SKM-1 (cell line): ENCODE data around the gene PALMD.

Experiments
- DNase-seq: peaks from one replicate; lab custom pipeline; 2025; ENCODE audit not compliant: unreplicated experiment; lab: John Stamatoyannopoulos, UW

PALMD gene, protein sequence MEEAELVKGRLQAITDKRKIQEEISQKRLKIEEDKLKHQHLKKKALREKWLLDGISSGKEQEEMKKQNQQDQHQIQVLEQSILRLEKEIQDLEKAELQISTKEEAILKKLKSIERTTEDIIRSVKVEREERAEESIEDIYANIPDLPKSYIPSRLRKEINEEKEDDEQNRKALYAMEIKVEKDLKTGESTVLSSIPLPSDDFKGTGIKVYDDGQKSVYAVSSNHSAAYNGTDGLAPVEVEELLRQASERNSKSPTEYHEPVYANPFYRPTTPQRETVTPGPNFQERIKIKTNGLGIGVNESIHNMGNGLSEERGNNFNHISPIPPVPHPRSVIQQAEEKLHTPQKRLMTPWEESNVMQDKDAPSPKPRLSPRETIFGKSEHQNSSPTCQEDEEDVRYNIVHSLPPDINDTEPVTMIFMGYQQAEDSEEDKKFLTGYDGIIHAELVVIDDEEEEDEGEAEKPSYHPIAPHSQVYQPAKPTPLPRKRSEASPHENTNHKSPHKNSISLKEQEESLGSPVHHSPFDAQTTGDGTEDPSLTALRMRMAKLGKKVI

DNA sequence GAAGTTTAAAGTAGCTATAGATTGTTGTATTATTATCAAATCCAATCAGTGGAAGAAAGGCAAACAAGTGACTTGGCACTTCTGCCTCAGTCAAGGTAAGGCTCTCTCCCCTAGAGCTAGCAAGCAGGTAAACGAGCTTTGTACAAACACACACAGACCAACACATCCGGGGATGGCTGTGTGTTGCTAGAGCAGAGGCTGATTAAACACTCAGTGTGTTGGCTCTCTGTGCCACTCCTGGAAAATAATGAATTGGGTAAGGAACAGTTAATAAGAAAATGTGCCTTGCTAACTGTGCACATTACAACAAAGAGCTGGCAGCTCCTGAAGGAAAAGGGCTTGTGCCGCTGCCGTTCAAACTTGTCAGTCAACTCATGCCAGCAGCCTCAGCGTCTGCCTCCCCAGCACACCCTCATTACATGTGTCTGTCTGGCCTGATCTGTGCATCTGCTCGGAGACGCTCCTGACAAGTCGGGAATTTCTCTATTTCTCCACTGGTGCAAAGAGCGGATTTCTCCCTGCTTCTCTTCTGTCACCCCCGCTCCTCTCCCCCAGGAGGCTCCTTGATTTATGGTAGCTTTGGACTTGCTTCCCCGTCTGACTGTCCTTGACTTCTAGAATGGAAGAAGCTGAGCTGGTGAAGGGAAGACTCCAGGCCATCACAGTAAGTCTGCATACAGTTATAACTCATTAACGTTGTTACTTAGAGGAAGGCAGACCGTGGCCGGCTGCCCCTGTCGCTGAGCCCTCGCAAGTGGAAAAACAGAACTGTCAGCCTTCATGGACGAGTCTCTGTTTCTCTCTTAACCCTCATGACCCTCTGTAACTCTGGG lies at the start of gene PALMD:
Gene PALMD (plus strand): TSS at position 415 of the 833 bp plus-strand sequence. CDS start 205 bp downstream, at position 620.
- no peak for DNase-seq

DNA sequence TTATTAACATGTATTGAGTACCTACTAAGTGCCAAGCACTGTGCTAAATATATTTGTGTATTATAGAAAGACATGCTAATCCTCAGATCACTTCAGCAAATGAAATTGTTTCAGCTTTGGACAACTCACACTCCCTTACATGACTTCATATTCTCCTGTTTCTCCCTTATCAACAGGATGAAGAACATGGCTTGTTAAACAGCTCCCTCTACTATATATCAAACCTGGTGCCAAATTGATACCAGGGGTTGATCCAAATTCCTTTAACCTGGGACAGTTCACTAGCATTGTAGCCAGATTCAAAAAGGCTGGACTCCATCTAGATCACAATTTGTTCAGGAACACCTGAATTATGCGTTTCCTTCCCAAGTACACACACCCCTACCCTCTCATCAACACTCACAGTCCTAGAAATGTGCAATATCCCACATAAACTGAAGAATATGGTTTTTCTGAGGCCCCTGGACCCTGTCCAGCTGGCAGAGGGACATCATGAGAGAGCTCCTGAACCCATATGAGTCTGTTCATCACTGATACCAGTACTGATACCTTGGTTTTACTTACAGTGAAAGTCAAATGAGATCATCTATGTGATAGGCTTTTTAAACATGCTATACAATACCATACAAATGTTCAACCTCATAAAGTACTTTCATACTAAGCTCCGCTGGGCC lies 47.0 kb upstream of the PALMD start:
- no peak for DNase-seq

DNA sequence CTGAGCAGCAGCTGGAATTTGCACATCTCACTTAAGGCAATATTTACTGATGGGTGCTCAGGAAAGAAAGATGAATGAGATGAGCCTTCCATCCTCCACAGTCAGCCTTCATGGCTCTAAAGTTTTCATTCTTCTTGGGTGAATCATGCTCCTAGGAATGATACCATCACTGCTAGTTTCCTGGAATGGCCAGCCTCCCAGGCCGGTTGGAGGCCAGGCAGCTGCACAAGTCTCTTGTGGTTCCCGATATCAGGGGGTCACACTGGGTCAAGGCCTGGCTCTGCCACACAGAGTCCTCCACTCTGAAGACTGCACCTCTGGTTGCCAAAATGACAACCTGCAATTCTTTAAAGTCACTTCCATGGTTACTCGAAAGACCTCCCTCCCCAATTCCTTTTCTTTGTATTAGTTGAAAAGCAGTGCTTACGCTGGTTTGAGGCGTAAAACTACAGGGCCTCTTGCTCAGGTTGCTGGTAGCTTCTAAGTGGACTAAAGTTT lies 46.2 kb upstream of the PALMD start:
- DNase-seq: no peak

DNA sequence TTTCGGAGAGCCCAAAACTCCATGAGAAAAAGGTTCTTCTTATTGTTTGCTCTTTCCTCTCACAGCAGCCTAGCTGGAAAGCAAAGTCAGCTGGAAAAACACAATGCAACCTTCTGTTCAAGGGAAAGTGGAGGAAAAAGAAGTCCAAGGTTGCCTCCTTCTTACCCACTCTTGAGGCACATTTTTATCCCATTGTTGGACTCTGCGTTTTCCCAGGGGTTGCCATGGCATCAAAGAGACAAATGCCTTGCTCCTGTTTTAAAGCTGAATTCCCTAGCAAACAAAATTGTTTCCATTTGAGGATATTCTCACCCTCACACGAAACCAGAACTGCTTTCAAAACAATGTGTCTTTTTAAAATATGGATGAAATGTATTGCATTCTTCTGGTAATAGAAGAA lies 45.1 kb upstream of the PALMD start:
- no peak for DNase-seq

DNA sequence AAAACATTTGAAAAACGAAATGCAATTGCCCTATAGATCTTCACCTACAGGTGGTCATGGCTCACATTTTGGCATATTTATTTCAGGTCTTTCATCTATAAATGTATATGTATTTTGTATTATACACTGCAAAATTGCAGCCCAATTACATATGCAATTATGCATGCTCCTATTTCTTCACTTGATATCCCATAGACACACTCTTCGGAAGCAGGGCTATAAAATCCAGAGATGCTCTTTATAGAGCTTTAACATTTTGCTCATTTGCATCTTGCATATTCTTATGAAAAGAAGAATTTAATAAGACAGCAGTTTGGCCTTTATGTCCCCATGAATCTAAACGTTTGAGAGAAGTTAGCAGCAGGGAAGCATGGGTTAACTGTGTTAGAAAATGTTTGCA lies 44.7 kb upstream of the PALMD start:
- no peak for DNase-seq

DNA sequence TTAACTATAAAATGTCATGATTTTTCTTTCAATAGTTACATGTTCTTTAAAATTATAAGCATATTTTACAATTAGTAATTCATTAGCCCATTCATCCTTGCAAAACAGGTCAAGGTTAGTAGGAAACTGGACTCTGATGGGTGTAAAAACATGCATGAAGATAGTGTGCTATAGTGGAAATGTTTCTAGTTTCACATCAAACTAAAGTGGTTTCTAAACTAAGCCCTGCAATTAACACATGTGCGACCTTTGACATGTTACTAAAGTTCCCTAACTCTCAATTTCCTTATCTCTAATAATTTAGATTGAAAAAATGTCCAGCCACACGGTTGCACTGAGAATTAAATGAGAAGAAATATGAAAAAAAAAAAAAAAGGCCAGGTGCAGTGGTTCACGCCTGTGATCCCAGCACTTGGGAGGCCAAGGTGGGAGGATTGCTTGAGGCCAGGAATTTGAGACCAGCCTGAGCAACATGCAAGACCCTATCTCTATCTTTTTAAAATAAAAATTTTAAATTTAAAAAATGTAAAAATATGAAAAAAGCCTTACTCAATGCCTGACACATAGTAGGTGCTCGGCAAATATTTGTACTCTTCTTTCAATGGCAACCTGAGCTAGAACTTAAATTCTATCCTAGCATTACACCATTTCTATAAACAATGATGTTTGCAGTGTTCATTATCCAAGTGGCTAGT lies 44.1 kb upstream of the PALMD start:
- no peak for DNase-seq

DNA sequence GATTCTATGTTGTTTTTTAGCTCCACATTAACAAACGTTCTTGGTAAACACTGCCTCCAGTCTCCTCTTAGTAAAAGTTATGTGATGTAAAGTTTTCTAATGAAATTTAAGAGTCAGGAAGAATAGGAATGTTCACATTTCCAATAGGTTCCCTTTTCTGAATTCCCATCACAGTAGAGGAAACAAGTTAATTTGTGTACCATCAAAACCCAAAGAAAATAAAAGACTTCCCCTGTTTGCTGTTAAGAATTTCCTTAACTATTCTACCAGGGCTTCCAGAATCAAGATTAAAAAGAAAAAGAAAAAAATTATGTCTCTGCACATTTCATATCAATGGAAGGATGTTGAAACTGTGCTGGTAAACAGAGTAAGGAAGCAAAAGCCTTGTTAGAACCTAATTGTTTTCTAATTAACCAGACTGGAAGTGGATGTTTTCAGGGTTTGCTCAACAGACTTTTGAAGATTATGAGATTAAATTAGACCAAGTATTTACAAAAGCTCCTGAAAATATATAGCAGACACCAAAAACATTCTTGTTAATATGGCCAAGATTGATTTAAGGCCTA lies 43.4 kb upstream of the PALMD start:
- no peak for DNase-seq

DNA sequence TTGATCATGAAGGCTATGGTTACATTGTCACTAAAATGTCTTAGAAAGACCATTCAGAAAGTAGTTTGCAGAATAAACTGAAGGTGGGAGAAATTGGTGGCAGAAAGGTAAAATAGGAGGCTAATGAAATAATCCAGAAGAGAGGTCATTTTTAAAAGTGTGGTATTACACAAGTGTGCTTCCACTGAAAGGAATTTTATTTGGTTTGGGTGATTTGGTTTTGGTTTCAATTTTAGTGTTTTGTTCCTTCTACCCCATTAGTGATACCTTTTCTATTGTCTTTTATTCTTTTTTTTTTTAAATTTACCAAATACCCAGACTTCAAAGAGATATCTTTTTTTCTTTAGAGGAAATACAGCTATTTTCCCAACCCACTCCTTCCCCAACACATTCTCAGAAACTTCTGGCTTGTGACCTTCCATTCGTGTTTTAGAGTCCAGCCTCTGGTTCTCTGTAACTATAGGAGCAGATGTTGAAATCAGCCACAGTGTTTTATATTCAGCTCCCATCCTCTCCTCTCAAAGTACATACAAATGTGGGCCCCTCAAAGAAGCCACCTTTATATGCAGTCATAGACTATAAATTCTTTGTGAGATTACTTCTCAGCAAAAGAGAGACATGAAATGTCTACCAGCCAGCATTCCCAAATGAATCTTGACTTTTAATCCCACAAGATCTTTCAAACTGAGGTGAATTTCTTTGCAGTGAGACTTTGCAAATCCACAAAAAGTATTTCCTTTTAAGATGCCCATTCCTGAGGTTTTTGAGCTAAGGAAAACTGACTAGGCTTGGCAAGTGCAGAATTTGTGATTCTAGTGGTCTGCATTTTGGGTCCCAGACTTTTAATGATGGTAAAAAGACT lies 42.0 kb upstream of the PALMD start:
- no peak for DNase-seq

DNA sequence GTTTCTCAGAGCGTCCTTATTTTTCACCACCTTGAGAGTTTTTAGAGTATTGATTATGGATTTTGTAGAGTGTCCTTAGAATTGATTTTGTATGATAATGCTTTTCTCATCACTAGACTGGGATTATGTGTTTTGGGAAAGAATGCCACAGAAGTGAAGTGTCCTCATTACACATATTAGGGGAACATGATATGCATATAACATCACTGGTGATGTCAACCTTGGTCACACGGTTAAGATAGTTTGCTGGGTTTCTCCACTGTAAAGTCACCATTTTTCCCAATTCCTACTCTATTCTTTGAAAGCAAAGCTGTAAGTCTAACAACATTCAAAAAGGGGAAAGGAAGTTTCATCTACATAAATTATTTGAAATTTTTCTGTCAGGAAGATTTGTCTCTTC lies 39.6 kb upstream of the PALMD start:
- no peak for DNase-seq

DNA sequence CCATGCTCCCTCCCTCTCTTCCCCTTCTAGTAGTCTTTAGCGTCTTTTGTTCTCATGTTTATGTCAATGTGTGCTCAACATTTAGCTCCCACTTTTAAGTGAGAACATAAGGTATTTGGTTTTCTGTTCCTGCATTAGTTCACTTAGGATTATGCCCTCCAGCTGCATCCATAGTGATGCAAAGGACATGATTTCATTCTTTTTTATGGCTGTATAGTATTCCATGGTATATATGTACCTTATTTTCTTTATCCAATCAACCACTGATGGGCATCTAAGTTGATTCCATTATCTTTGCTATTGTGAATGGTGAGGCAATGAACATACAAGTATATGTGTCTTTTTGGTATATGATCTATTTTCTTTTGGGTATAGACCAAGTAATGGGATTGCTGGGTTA lies 38.3 kb upstream of the PALMD start:
- DNase-seq: no peak

DNA sequence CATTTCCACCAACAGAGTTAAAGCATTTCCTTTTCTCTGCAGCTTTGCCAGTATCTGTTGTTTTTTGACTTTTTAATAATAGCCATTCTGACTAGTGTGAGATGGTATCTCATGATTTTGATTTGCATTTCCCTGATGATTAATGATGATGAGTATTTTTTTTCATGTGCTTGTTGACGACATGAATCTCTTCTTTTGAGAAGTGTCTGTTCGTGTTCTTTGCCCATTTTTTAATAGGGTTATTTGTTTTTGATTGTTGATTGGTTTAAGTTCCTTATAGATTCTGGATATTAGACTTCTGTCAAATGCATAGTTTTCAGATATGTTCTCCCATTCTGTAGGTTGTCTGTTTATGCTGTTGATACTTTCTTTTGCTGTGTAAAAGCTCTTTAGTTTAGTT lies 37.9 kb upstream of the PALMD start:
- no peak for DNase-seq

DNA sequence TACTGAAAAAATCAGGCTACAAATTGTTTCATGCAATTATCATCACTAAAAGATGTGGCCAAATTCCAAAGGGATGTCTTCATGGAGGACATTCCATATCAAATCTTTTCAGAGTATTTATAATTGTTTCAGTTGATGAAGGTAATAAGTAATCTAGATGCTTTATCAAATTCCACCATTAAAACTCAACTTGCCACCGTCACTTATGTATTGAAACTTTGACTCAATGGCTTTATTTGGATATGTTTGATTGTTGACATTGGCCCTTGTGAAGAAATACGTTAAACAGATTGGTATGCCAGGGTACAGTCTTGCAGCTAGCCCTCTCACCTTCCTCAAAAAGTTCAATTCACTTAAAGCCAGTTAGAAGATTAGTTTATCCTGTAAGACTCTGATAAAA lies 32.2 kb upstream of the PALMD start:
- DNase-seq: no peak

DNA sequence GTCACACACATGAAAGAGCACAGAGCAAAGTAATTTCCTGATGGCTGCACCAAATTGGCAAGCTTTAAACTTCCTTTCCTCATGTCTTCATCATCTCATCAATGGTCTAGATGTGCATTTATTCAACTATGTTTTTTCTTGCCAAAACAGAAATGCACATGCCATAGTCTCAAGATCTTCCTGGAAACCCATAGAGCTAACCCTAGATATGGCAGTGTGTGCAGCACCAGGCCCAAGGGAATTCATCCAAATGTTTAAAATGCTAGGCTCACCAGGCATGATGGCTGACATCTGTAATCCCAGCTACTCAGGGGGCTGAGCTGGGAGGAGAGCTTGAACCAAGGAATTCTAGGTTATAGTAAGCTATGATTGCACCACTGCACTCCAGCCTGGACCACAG lies 31.2 kb upstream of the PALMD start:
- no peak for DNase-seq

DNA sequence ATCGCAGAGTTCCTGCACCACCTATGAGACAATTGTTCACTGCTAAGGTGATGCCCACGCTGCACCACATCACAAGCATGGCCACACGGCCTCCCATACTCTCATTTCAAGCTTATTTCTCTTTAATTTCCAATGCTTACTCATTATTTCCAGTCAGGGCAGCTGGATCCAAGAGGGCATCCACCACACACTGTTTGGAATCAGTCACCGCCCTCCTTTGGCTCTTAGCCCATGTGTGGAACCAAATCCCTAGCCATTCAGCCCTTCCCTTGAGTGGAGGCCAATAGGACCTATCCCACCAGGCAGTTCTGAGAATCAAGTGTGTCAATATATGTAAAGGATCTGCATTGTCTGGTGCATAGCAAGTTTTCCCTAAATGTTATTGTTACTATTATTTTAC lies 26.3 kb upstream of the PALMD start:
- DNase-seq: no peak

DNA sequence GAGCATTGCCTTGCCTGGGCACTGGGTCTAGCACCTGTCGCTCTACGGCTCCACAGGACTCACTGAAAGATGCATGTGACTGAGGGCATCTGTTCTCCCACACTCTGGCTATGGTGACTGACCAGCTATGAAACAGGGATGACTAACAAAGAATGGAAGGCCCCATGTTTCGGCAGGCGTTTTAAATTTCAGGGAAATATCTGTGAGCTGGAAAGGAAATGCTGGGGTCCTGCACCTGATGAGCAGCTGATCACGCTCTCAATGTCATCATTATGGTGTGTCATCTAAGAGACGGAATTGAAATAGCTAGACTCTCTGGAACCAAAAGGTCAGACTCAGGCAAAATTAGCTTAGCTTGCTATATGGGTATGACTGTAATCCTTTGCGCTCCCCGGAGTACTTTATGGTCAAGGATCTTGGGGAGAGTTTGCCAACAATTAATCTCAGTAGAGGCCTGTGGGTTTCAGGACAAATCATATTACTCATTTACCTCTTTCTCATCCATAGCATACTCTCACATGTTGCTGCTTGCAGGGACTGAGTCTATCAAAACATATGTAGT lies 24.5 kb upstream of the PALMD start:
- DNase-seq: no peak

DNA sequence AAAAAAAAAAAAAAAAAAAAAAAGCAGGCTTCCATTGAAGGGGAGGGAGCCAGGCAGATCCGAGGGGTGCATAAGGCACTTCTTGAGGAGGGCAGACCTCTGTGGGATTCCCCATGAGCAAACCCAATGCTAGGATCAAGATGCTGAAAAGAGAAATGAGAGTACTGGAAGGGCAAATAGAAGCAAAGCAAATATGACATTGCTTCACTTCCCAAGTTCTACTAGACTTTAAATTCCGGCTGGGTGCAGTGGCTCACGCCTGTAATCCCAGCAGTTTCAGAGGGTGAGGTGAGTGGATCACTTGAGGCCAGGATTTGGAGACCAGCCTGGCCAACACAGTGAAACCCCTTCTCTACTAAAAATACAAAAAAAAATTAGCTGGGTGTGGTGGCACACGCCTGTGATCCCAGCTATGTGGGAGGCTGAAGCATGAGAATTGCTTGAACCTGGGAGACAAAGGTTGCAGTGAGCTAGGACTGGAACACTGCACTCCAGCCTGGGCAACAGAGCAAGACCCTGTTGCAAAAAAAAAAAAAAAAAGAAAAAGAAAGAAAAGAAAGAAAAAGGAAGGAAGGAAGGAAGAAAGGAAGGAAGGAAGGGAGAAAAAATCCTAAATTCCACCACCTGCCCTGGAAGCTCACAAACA lies 23.1 kb upstream of the PALMD start:
- DNase-seq: no peak

DNA sequence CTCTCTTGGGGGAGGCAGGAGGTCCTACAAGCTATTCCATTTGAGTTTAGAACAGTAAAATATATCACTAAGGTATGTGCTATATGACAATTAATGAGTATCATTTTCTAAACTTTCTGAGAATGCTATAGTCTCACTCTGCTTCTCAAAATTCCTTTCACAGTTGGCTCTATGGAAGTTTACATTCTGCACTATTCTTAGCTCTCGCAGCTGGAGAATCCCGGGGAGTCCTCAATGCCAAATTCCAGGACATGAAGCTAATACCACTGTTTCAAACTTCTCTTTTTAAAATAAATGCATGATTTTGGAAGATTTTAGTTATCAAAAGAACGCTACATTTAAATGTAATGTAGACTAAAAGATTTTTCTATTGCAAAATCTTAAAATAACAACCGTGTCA lies 22.4 kb upstream of the PALMD start:
- no peak for DNase-seq

DNA sequence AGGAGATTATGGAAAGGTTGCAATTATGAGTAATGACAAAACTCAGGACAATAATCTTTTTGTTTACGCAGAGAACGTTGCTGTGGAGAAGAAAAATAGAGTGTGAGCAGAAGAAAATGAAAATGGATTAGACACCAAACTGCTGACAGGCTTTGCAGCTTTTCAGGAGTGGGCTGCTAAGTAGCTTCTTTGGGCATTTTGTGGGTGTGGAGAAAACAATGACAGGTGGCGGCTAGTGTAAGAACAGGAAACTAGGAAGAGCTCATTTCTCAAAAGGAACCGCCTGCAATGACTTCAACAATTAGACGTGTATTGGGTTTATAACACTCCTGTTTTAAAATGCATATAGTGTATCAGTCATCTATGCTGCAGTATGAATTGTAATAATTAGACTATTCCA lies 18.3 kb upstream of the PALMD start:
- DNase-seq: no peak

DNA sequence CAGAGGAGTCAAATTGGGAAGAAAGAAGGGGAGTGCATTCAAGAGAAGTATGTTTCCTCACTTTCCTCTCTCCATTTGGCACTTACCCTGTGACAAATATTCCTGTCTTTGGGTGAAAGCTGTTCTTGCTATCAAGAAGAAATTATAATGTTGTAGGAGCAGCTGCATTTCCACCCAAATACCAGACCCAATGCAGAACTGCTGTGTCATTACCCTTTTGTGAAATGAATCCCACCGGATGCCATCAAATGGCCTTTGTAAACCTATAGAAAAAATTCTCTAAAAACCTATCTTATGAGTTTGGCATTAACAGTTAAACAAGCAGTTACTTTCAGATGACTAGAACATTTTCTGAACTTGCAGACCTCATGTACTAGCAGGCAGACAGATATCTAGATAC lies 16.7 kb upstream of the PALMD start:
- no peak for DNase-seq
